ENCODE measurements around the gene AMTN.

DNA sequence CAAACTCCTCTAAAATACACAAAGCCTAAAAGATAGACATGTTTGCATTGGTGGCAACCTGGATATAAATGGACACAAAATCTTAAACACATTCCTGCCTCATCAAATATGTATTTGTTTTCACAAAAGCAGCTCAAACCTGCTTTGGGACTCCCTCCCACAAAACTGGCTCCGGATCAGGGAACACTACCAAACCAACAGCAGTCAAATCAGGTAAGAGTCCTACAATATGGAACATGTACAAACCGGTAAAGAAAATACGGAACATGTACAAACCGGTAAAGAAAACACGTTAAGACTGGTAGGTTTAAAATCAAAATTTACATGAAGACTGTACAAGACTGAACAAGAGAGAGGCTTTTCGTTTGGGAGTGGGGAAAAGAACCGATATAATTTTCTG, 4.3 kb downstream of the AMTN start:
- TF ChIP-seq, protein P1, sequence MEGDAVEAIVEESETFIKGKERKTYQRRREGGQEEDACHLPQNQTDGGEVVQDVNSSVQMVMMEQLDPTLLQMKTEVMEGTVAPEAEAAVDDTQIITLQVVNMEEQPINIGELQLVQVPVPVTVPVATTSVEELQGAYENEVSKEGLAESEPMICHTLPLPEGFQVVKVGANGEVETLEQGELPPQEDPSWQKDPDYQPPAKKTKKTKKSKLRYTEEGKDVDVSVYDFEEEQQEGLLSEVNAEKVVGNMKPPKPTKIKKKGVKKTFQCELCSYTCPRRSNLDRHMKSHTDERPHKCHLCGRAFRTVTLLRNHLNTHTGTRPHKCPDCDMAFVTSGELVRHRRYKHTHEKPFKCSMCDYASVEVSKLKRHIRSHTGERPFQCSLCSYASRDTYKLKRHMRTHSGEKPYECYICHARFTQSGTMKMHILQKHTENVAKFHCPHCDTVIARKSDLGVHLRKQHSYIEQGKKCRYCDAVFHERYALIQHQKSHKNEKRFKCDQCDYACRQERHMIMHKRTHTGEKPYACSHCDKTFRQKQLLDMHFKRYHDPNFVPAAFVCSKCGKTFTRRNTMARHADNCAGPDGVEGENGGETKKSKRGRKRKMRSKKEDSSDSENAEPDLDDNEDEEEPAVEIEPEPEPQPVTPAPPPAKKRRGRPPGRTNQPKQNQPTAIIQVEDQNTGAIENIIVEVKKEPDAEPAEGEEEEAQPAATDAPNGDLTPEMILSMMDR (IDR thresholded peaks at IDR 0.05): no peak
- TF ChIP-seq POLR2A (IDR thresholded peaks at IDR 0.05): no peak
